IgD-negative memory B cell (primary cell): ENCODE data around the gene MAML3. TPM values are rescaled to one million over a fixed set of nuclear protein-coding genes. Genes with fewer than 3 reads are reported as not detected.

Source experiments
- H3K27ac Mint-ChIP-seq, 3 donors: one replicate each; pipeline ENCODE4 v1.8.0; 2020 to 2022; ENCODE audit warnings: mild to moderate bottlenecking in 3 of 3, mixed read lengths in 3 of 3, moderate library complexity in 1 of 3
- H3K27me3 Mint-ChIP-seq: one replicate; pipeline ENCODE4 v1.8.0; 2021; ENCODE audit warnings: mixed read lengths
- H3K36me3 Mint-ChIP-seq: one replicate; pipeline ENCODE4 v1.8.0; 2020; ENCODE audit warnings: mild to moderate bottlenecking, mixed read lengths
- H3K4me1 Mint-ChIP-seq, 3 donors: one replicate each; pipeline ENCODE4 v1.8.0; 2020 to 2022; ENCODE audit warnings: mixed read lengths in 3 of 3, mild to moderate bottlenecking in 1 of 3
- H3K4me3 Mint-ChIP-seq, 4 donors: one replicate each; pipeline ENCODE4 v1.8.0; 2020 to 2022; ENCODE audit warnings: mild to moderate bottlenecking in 4 of 4, mixed read lengths in 4 of 4, moderate library complexity in 3 of 4
- H3K9me3 Mint-ChIP-seq, 3 donors: one replicate each; pipeline ENCODE4 v1.8.0; 2020 to 2021; ENCODE audit warnings: mixed read lengths in 3 of 3, mild to moderate bottlenecking in 1 of 3
- polyA plus RNA-seq: library from polyadenylated mRNA; unstranded; fragments of 300-500 nt; fragmentation: Illumina TruSeq; gene quantifications from one replicate; pipeline ENCODE4 v1.2.3, GENCODE V29; 2021

MAML3 gene
- polyA plus RNA-seq, 1 donor from 2014 or later = 0.03 TPM

GRCh38 chr4:139763205-139763604 is 390.8 kb downstream of the MAML3 start:
- Mint-ChIP-seq H3K4me3 (no peak overlapping the region), H3K36me3 (peaks cover 2% of the 10 kb centered on the region), H3K27me3 (peaks cover 9% of the 10 kb centered on the region), H3K4me1 (peaks cover 0 to 11% (median 5%) of the 10 kb centered on the region in 3 donors), H3K27ac (no peak overlapping the region), H3K9me3 (no peaks in the 10 kb centered on the region)

GRCh38 chr4:139762720-139763119 is 391.3 kb downstream of the MAML3 start:
- H3K36me3 Mint-ChIP-seq = peaks cover 2% of the 10 kb centered on the region
- H3K27ac Mint-ChIP-seq = no peak overlapping the region
- H3K27me3 Mint-ChIP-seq = peaks cover 9% of the 10 kb centered on the region
- peaks cover 0 to 11% (median 5%) of the 10 kb centered on the region in 3 donors for H3K4me1 Mint-ChIP-seq
- H3K4me3 Mint-ChIP-seq = peak overlapping the region in 1 of 4 donors; percentile 27
- no peaks in the 10 kb centered on the region for H3K9me3 Mint-ChIP-seq

GRCh38 chr4:139761461-139761860 is 392.5 kb downstream of the MAML3 start:
- H3K36me3 Mint-ChIP-seq = no peaks in the 10 kb centered on the region
- no peaks in the 10 kb centered on the region for H3K9me3 Mint-ChIP-seq

GRCh38 chr4:139760567-139760966 is 393.4 kb downstream of the MAML3 start:
- Mint-ChIP-seq H3K9me3 (no peaks in the 10 kb centered on the region), H3K27me3 (peaks cover 9% of the 10 kb centered on the region), H3K27ac (no peak overlapping the region), H3K4me1 (peaks cover 0 to 11% (median 3%) of the 10 kb centered on the region in 3 donors), H3K36me3 (no peaks in the 10 kb centered on the region), H3K4me3 (no peak overlapping the region)

More at GRCh38 chr4:139761461-139761860, 392.5 kb downstream of the MAML3 start:
- Mint-ChIP-seq H3K4me3 (no peak overlapping the region), H3K27me3 (peaks cover 9% of the 10 kb centered on the region), H3K4me1 (peaks cover 0 to 11% (median 3%) of the 10 kb centered on the region in 3 donors), H3K27ac (no peak overlapping the region)

GRCh38 chr4:139759097-139759496 is 394.9 kb downstream of the MAML3 start:
- Mint-ChIP-seq H3K36me3 (no peaks in the 10 kb centered on the region), H3K27me3 (peaks cover 7% of the 10 kb centered on the region), H3K4me1 (peaks cover 0 to 7% (median 3%) of the 10 kb centered on the region in 3 donors), H3K9me3 (no peaks in the 10 kb centered on the region), H3K4me3 (no peak overlapping the region), H3K27ac (no peak overlapping the region)

- Mint-ChIP-seq H3K27ac (no peak overlapping the region), H3K36me3 (no peaks in the 10 kb centered on the region), H3K4me1 (no peaks in the 10 kb centered on the region)
Measured at GRCh38 chr4:139756391-139757180, 397.4 kb downstream of the MAML3 start.

GRCh38 chr4:139754938-139755337 is 399.0 kb downstream of the MAML3 start:
- Mint-ChIP-seq H3K27me3 (no peaks in the 10 kb centered on the region), H3K4me1 (no peaks in the 10 kb centered on the region), H3K36me3 (no peaks in the 10 kb centered on the region), H3K4me3 (no peak overlapping the region), H3K9me3 (no peaks in the 10 kb centered on the region), H3K27ac (no peak overlapping the region)

More at GRCh38 chr4:139756391-139757180, 397.4 kb downstream of the MAML3 start:
- Mint-ChIP-seq H3K27me3 (peaks cover 6% of the 10 kb centered on the region), H3K9me3 (no peaks in the 10 kb centered on the region), H3K4me3 (no peak overlapping the region)

GRCh38 chr4:139753686-139754085 is 400.3 kb downstream of the MAML3 start:
- no peaks in the 10 kb centered on the region for H3K4me1 Mint-ChIP-seq
- no peaks in the 10 kb centered on the region for H3K36me3 Mint-ChIP-seq
- H3K27me3 Mint-ChIP-seq = no peaks in the 10 kb centered on the region
- no peaks in the 10 kb centered on the region for H3K9me3 Mint-ChIP-seq
- H3K4me3 Mint-ChIP-seq = no peak overlapping the region
- no peak overlapping the region for H3K27ac Mint-ChIP-seq

GRCh38 chr4:139749835-139750498 is 404.0 kb downstream of the MAML3 start:
- H3K9me3 Mint-ChIP-seq = no peaks in the 10 kb centered on the region
- H3K4me3 Mint-ChIP-seq = no peak overlapping the region
- H3K27me3 Mint-ChIP-seq = peaks cover 4% of the 10 kb centered on the region
- H3K36me3 Mint-ChIP-seq = peaks cover 3% of the 10 kb centered on the region
- H3K27ac Mint-ChIP-seq = no peak overlapping the region
- H3K4me1 Mint-ChIP-seq = no peaks in the 10 kb centered on the region

GRCh38 chr4:139749338-139749737 is 404.6 kb downstream of the MAML3 start:
- Mint-ChIP-seq H3K27me3 (peaks cover 5% of the 10 kb centered on the region), H3K4me3 (no peak overlapping the region), H3K9me3 (no peaks in the 10 kb centered on the region), H3K27ac (no peak overlapping the region), H3K4me1 (no peaks in the 10 kb centered on the region), H3K36me3 (peaks cover 5% of the 10 kb centered on the region)

GRCh38 chr4:139746431-139747171 is 407.4 kb downstream of the MAML3 start:
- Mint-ChIP-seq H3K4me1 (no peaks in the 10 kb centered on the region), H3K27me3 (peaks cover 5% of the 10 kb centered on the region), H3K36me3 (peaks cover 5% of the 10 kb centered on the region), H3K27ac (no peak overlapping the region), H3K4me3 (no peak overlapping the region), H3K9me3 (no peaks in the 10 kb centered on the region)

- peaks cover 5% of the 10 kb centered on the region for H3K36me3 Mint-ChIP-seq
Measured at GRCh38 chr4:139745111-139745639, 408.8 kb downstream of the MAML3 start.

GRCh38 chr4:139744232-139744631 is 409.8 kb downstream of the MAML3 start:
- Mint-ChIP-seq H3K4me1 (no peaks in the 10 kb centered on the region), H3K27me3 (peaks cover 5% of the 10 kb centered on the region), H3K4me3 (no peak overlapping the region), H3K9me3 (no peaks in the 10 kb centered on the region), H3K27ac (no peak overlapping the region), H3K36me3 (peaks cover 5% of the 10 kb centered on the region)

More at GRCh38 chr4:139745111-139745639, 408.8 kb downstream of the MAML3 start:
- no peaks in the 10 kb centered on the region for H3K4me1 Mint-ChIP-seq
- H3K4me3 Mint-ChIP-seq = no peak overlapping the region
- no peak overlapping the region for H3K27ac Mint-ChIP-seq
- H3K27me3 Mint-ChIP-seq = peaks cover 5% of the 10 kb centered on the region
- H3K9me3 Mint-ChIP-seq = no peaks in the 10 kb centered on the region

GRCh38 chr4:139743027-139743426 is 411.0 kb downstream of the MAML3 start:
- H3K4me3 Mint-ChIP-seq = no peak overlapping the region
- H3K9me3 Mint-ChIP-seq = no peaks in the 10 kb centered on the region
- H3K36me3 Mint-ChIP-seq = peaks cover 5% of the 10 kb centered on the region
- H3K27ac Mint-ChIP-seq = no peak overlapping the region
- H3K4me1 Mint-ChIP-seq = no peaks in the 10 kb centered on the region
- peaks cover 8% of the 10 kb centered on the region for H3K27me3 Mint-ChIP-seq

GRCh38 chr4:139740531-139741041 is 413.4 kb downstream of the MAML3 start:
- peaks cover 5% of the 10 kb centered on the region for H3K36me3 Mint-ChIP-seq
- H3K27ac Mint-ChIP-seq = no peak overlapping the region
- no peak overlapping the region for H3K4me3 Mint-ChIP-seq
- H3K9me3 Mint-ChIP-seq = no peaks in the 10 kb centered on the region
- H3K4me1 Mint-ChIP-seq = peaks cover 0 to 4% (median 0%) of the 10 kb centered on the region in 3 donors
- H3K27me3 Mint-ChIP-seq = peaks cover 26% of the 10 kb centered on the region
